Mucosa of rectum (tissue), 2 donors: ENCODE data around the gene MTAP.

Experiments
- H3K27ac ChIP-seq, 2 donors: one replicate each; pipeline ENCODE4 v1.7.0; 2013; ENCODE audit warnings: inconsistent platforms in 2 of 2, low read depth in 2 of 2, low read length in 2 of 2
- H3K27me3 ChIP-seq, 2 donors: one replicate each; pipeline ENCODE4 v1.7.0; 2013; ENCODE audit warnings: low read length in 2 of 2; ENCODE audit not compliant: control insufficient read depth in 2 of 2, insufficient read depth in 2 of 2
- H3K36me3 ChIP-seq, 2 donors: one replicate each; pipeline ENCODE4 v1.7.0; 2013; ENCODE audit warnings: low read length in 2 of 2; ENCODE audit not compliant: control insufficient read depth in 2 of 2, insufficient read depth in 2 of 2
- H3K4me1 ChIP-seq, 2 donors: one replicate each; pipeline ENCODE4 v1.7.0; 2013; ENCODE audit warnings: low read length in 2 of 2, mild to moderate bottlenecking in 1 of 2; ENCODE audit not compliant: control insufficient read depth in 2 of 2, insufficient read depth in 2 of 2
- H3K4me3 ChIP-seq, 2 donors: one replicate each; pipeline ENCODE4 v1.7.0; 2013; ENCODE audit warnings: low read length in 2 of 2
- H3K9ac ChIP-seq, 2 donors: one replicate each; pipeline ENCODE4 v1.7.0; 2013; ENCODE audit warnings: low read length in 2 of 2, low read depth in 1 of 2, mild to moderate bottlenecking in 1 of 2
- H3K9me3 ChIP-seq, 2 donors: one replicate each; pipeline ENCODE4 v1.7.0; 2013; ENCODE audit warnings: low read length in 2 of 2; ENCODE audit not compliant: control insufficient read depth in 2 of 2
- donor health status: healthy.
- donor health status: Normal muscosa, but diverticular disease.

MTAP gene

GRCh38 chr9:21802418-21803000 is at the start of gene MTAP:
MTAP (plus strand) TSS chr9:21802636; CDS start chr9:21802749, 113 bp downstream.
- H3K4me1 ChIP-seq, result peaks cover 5 to 12% of the 10 kb centered on the region in 2 donors

GRCh38 chr9:21753523-21753922 is 48.9 kb upstream of the MTAP start:
- Histone ChIP-seq H3K9me3 (no peaks in the 10 kb centered on the region), H3K9ac (no peak overlapping the region), H3K36me3 (no peaks in the 10 kb centered on the region), H3K4me1 (no peaks in the 10 kb centered on the region), H3K27me3 (no peaks in the 10 kb centered on the region), H3K27ac (no peak overlapping the region), H3K4me3 (no peak overlapping the region)

More at GRCh38 chr9:21802418-21803000, at the start of gene MTAP:
- Histone ChIP-seq H3K27me3 (no peaks in the 10 kb centered on the region), H3K9ac (peak within 1 kb of the TSS; percentile 71 to 76), H3K36me3 (peaks cover 0 to 4% of the 10 kb centered on the region in 2 donors), H3K9me3 (no peaks in the 10 kb centered on the region), H3K4me3 (peak within 1 kb of the TSS; percentile 85 to 87), H3K27ac (peak within 1 kb of the TSS; percentile 72 to 82)

- H3K27me3 ChIP-seq, result no peaks in the 10 kb centered on the region
- H3K36me3 ChIP-seq, result no peaks in the 10 kb centered on the region
- no peaks in the 10 kb centered on the region for H3K9me3 ChIP-seq
- no peak overlapping the region for H3K27ac ChIP-seq
- H3K4me1 ChIP-seq, result no peaks in the 10 kb centered on the region
- no peak overlapping the region for H3K9ac ChIP-seq
- H3K4me3 ChIP-seq, result no peak overlapping the region
Observed at GRCh38 chr9:21754741-21755140, 47.7 kb upstream of the MTAP start.

- no peak overlapping the region for H3K27ac ChIP-seq
- no peaks in the 10 kb centered on the region for H3K27me3 ChIP-seq
- H3K4me3 ChIP-seq, result no peak overlapping the region
- H3K9me3 ChIP-seq, result no peaks in the 10 kb centered on the region
- H3K4me1 ChIP-seq, result no peaks in the 10 kb centered on the region
- no peak overlapping the region for H3K9ac ChIP-seq
- H3K36me3 ChIP-seq, result no peaks in the 10 kb centered on the region
Observed at GRCh38 chr9:21758540-21758939, 43.9 kb upstream of the MTAP start.

GRCh38 chr9:21761309-21761901 is 41.0 kb upstream of the MTAP start:
- Histone ChIP-seq H3K36me3 (no peaks in the 10 kb centered on the region), H3K27ac (no peak overlapping the region), H3K4me1 (no peaks in the 10 kb centered on the region), H3K27me3 (no peaks in the 10 kb centered on the region), H3K9me3 (no peaks in the 10 kb centered on the region), H3K9ac (no peak overlapping the region), H3K4me3 (no peak overlapping the region)

- no peaks in the 10 kb centered on the region for H3K4me1 ChIP-seq
- H3K4me3 ChIP-seq, result no peak overlapping the region
- H3K36me3 ChIP-seq, result no peaks in the 10 kb centered on the region
- H3K27me3 ChIP-seq, result no peaks in the 10 kb centered on the region
- no peak overlapping the region for H3K27ac ChIP-seq
- H3K9ac ChIP-seq, result no peak overlapping the region
- no peaks in the 10 kb centered on the region for H3K9me3 ChIP-seq
Observed at GRCh38 chr9:21762064-21762463, 40.4 kb upstream of the MTAP start.

GRCh38 chr9:21764846-21765245 is 37.6 kb upstream of the MTAP start:
- Histone ChIP-seq H3K9me3 (no peaks in the 10 kb centered on the region), H3K4me3 (no peak overlapping the region), H3K9ac (no peak overlapping the region), H3K36me3 (no peaks in the 10 kb centered on the region), H3K27ac (no peak overlapping the region), H3K27me3 (no peaks in the 10 kb centered on the region), H3K4me1 (no peaks in the 10 kb centered on the region)

GRCh38 chr9:21766096-21766495 is 36.3 kb upstream of the MTAP start:
- H3K9me3 ChIP-seq, result no peaks in the 10 kb centered on the region
- H3K36me3 ChIP-seq, result no peaks in the 10 kb centered on the region
- H3K9ac ChIP-seq, result no peak overlapping the region
- no peaks in the 10 kb centered on the region for H3K4me1 ChIP-seq
- H3K27ac ChIP-seq, result no peak overlapping the region
- H3K27me3 ChIP-seq, result no peaks in the 10 kb centered on the region
- no peak overlapping the region for H3K4me3 ChIP-seq

GRCh38 chr9:21770871-21771560 is 31.4 kb upstream of the MTAP start:
- Histone ChIP-seq H3K36me3 (no peaks in the 10 kb centered on the region), H3K9me3 (no peaks in the 10 kb centered on the region), H3K27me3 (no peaks in the 10 kb centered on the region), H3K4me1 (no peaks in the 10 kb centered on the region), H3K4me3 (no peak overlapping the region), H3K27ac (no peak overlapping the region), H3K9ac (no peak overlapping the region)

GRCh38 chr9:21777701-21778100 is 24.7 kb upstream of the MTAP start:
- Histone ChIP-seq H3K9me3 (no peaks in the 10 kb centered on the region), H3K9ac (no peak overlapping the region), H3K27me3 (no peaks in the 10 kb centered on the region), H3K36me3 (no peaks in the 10 kb centered on the region), H3K4me1 (no peaks in the 10 kb centered on the region), H3K4me3 (no peak overlapping the region), H3K27ac (no peak overlapping the region)
